ENCODE results near the gene ALPK3.
"Not testable (repeated sequence)": the region's sequence is repeated elsewhere in the genome, so short reads cannot be mapped to it uniquely, and the experiment has no call there.

ALPK3 gene

DNA sequence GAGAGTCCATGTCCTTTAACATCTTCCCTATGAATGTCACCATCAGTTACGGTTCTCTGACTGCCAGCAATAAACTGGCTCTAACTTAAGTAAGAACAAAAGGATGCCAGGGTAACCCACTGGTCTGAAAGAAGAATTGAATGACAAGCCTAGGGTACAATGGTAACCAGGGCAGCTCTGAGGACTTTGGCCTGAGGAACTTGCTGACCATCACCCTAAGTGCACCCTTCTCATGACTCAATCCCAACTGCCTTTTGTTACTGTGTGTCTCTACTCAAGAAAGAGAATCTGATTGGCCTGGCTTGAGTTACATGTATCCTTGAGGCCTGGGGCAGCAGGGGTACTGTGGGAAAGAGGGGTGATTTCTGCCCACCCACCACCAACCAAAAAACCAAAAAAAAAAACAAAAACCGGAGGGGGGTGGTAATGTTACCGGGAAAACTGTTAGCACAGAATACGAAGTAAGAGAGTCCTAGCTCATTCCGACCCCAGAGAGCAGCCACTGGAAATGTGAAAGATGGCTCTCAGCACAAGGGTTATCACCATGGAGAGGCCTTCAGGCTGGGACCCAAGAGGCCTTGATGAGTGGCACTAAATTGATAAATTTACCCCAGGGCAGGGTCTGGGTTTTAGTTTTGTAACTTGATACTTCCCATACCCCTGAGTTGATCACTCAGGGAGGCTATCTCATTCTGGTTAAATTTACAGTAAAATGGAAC, 58.0 kb downstream of the ALPK3 start:
- ATAC-seq (no peak), DNase-seq (no peak)

DNA sequence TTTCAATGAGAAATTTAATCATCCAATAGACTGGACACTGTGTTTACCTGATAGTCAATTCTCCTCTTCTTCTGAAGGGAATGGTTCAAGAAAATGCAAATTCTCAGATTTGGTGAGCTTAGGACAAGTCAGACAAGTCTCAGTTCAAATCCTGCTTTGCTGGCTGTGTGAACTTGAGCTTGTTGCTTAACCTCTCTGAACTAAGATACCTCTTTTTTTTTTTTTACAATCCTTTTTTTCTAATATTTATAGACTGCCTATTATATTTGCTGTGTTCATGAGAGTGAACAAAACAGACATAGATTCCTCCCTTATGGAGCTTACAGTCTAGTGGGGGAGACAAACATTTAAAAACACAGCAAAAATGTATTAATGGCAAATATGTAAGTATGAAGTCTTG, 59.1 kb downstream of the ALPK3 start:
- ATAC-seq (no peak), DNase-seq (no peak)

DNA sequence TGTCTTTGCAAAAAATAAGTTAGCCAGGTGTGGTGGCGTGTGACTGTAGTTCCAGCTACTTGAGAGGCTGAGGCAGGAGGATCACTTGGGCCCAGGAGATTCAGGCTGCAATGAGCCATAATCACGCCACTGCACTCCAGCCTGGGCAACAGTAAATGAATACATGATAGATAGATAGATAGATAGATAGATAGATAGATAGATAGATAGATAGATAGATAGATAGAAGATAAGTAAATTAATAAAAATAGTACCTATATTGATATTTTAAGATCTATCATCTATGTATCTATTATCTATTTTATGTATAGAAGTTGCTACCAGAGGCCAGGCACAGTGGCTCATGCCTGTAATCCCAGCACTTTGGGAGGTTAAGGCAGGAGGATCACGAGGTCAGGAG, 60.5 kb downstream of the ALPK3 start:
- ATAC-seq, DNase-seq: not testable (repeated sequence)

DNA sequence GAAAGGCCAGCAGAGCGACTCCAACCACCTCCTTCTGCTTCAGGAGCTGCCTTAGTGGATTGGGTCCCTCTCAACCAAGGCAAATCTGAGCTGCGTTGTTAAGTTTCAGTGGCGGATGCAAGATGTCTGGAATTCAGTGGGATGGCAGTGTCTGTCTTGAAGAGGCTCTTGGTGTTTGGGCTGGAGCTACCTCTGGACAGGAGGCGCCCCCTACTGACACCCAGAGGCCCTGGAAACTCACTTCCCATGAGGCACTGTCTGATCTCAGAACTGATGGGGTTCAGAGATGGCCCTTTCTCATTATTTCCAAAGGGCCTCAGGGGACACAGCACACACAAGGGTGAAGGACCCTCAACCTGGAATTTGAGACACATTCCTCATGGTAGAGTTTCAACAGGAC, 61.3 kb downstream of the ALPK3 start:
- ATAC-seq, result peak; percentile 84
- peak; percentile 72 for DNase-seq

- ATAC-seq, result no peak
These were observed 62.1 kb downstream of the ALPK3 start for GRCh38 chr15:84879088-84879780.

DNA sequence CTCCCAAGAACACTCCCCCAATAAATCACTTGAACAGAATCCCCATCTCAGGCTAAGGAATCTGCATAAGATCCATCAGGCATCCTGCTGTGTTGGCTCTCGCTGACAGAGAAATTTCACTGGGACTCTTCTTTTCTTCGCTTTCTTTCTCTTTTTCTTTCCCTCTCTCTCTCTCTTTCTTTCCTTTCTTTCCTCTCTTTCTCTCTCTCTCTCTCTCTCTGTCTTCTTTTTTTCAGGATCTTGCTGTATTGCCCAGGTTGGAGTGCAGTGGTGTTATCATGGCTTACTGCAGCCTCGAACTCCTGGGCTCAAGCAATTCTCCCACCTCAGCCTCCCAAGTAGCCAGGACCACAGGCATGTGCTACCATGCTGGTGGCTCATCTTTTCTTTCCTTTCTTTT, 62.9 kb downstream of the ALPK3 start:
- no peak for ATAC-seq
- no peak for DNase-seq

More at GRCh38 chr15:84879088-84879780, 62.1 kb downstream of the ALPK3 start:
- no peak for DNase-seq

DNA sequence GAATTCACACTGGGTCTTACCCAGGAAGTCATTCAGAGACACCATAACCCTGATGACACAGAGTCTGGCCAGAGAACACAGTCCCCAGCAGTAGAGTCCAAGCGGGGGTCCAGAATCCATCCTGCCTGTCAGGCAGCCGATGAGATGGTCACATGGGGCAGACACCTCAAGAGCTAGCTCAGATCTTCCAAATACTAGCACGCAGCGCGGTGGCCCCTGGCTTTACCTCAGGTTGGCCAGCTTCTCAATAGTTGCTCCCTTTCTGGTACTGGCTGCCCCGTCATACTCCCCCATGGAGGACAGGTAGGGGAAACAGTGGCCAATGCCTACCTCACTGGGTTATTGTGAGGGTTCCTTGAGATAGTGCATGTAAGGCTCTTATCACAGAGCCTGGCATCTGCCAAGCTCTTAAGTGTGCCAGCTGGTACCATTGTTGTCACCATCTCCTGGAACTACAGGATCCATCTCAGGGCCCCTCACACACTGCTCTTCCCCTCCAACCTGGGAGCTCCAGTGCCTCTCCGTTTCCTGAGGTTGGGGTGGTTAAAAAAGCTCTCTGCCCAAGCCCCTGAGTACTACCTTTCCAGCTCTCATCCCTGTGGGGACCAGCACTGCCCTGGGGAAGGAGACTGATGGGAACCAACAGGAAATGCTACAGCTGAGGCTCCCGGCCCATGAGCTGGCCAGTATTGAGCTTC, 63.8 kb downstream of the ALPK3 start:
- ATAC-seq, result no peak
- DNase-seq, result no peak

- ATAC-seq, result no peak
These were observed 64.3 kb downstream of the ALPK3 start for GRCh38 chr15:84881520-84881830.

DNA sequence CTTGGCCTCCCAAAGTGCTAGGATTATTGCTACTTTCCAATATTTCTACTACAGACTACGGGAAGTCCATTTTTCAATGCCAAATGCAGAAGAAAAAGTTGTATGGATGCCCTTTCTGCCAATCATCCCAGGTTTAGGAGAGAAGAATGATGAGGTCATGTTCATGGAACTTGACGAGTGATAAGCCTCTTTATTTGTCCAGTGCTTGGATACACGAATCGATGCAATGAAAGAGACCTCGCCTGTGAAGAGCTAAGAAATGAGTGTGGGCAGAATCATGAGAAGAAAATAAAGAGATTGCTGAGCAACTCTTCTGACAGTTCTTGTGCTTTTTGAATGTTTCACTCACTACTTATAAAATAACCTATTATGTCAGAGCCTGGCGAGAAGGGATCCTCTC, 66.3 kb downstream of the ALPK3 start:
- DNase-seq (no peak), ATAC-seq (no peak)

More at GRCh38 chr15:84881520-84881830, 64.3 kb downstream of the ALPK3 start:
- no peak for DNase-seq

GRCh38 chr15:84883916-84884781, 67.0 kb downstream of the ALPK3 start, which contains the start of gene SLC28A1:
SLC28A1 (plus strand) TSS chr15:84884662; CDS start chr15:84887761, 3,099 bp downstream.
- ATAC-seq, result no peak
- DNase-seq, result no peak

GRCh38 chr15:84885801-84886200, 68.6 kb downstream of the ALPK3 start:
- ATAC-seq, result no peak
- no peak for DNase-seq

DNA sequence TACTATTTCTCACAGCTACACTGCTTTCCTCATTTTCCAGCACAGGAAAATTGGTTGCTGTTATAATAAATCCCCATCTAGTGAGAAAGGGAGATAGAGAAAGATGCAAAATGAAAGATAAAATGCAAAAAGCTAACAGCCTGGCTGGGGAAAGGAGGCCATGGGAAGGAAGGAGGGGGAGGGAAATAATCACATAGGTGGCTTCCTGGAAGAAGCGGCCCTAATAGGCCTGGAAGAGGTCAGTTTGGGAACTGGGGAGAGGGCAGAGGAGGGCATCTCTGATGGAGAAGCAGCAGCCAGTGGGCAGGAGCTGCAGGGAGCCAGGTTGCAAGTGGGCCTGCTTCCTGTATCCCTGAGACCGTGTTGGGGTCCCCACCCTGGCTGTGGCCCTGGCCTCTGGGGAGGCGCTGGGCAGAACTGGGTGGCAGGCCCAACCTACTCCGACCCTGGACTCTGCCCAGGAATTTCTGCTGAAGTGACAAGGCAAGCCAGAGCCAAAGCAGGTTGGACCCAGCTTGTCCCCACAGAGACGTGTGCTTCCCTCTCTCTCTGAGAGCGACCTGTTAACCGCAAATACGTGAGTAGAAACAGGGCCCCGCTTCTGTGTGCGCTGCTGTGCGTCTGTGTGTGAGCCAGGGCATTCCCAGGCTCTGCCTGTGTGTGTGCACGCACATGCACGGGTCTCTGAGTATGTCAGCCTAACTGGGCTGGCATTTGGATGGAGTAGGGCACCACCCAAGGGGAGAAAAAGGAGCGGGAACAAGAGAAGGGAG, 69.2 kb downstream of the ALPK3 start:
- DNase-seq (no peak), ATAC-seq (no peak)

DNA sequence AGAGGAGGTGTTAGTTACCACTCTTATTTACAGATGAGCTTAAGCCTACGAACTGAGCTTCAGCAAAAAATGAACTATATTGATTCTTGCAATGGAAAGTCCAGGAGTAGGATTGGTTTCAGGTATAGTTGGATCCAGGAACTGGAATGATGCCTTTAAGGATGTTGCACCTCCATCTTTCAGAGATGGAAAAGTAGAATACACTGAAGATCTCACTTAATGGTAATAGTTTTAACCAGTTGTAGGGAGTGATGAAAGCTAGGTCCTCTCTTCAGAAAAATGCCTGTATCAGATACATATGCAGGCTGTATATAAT, 69.8 kb downstream of the ALPK3 start:
- DNase-seq (no peak), ATAC-seq (no peak)

- no peak for ATAC-seq
These were observed 70.8 kb downstream of the ALPK3 start for GRCh38 chr15:84887938-84888337.

GRCh38 chr15:84888639-84889038, 71.5 kb downstream of the ALPK3 start:
- no peak for DNase-seq
- no peak for ATAC-seq

More at GRCh38 chr15:84887938-84888337, 70.8 kb downstream of the ALPK3 start:
- DNase-seq, result no peak

- no peak for DNase-seq
- no peak for ATAC-seq
These were observed 72.3 kb downstream of the ALPK3 start for GRCh38 chr15:84889313-84889990.

GRCh38 chr15:84889991-84890669, 73.0 kb downstream of the ALPK3 start:
- ATAC-seq (no peak), DNase-seq (no peak)

DNA sequence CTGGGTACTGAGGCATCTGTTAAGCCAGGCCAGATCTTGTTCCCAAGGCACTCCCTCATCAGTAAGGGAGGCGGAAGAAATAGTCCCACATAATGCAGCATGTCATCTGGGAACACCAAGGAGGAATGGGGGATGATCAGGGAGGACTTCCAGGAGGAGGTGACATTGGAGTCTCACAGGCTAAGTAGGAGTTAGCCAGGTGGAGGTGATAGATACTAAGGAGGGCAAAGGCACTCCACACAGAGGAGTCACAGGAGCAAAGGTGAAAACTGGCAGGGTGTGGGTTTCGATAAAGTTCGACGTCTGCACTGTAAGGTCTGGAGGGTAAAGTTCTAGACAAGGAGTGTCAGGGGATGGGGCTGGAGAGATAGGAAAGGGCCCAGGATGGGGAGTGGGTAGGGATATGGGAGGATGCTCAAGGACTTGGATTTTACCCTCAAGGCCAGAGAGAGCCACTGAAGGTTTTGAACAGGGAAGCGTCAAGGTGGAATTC, 73.6 kb downstream of the ALPK3 start:
- DNase-seq (no peak), ATAC-seq (no peak)

GRCh38 chr15:84891339-84891738, 74.2 kb downstream of the ALPK3 start:
- no peak for ATAC-seq
- no peak for DNase-seq

DNA sequence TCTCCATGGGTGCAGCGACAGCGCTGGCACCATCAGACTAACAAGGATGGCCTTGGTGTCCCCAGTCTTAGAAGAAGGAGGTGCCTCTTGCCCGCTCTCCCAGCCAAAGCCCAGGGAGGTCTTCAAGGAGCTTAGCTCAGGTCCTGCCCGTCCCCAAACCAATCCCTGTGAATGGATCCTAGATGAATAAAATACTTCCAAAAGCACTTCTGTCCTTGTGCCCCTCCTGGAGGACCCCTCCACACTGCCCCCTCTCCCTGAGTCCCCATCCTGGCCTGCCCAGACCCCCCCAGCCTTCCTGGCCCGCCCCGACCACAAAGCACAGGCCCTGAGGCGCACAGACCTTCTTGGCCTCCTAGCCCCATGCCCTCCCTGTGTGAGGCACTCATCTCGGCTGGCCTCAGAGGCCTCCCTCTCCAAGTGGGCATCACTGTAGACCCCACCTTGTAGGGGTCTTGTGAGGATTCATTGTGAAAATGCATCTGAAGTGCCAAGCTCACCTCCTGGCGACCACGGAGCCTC, 75.7 kb downstream of the ALPK3 start:
- DNase-seq (no peak), ATAC-seq (no peak)

Measured in stimulated activated naive CD8-positive, alpha-beta T cell treated with anti-CD3 and anti-CD28 coated beads, Interleukin-15, Interleukin-2, amounts not matched to agents 100 U/mL and 50 U/mL, for 24 hours (primary cell).